ENCODE results near the gene MYLK4.

MYLK4 gene

GRCh38 chr6:2688401-2689064 is 62.2 kb downstream of the MYLK4 start:
- FAIRE-seq, result no peak

- no peak for FAIRE-seq
Observed at GRCh38 chr6:2687456-2687855, 63.3 kb downstream of the MYLK4 start.

DNA sequence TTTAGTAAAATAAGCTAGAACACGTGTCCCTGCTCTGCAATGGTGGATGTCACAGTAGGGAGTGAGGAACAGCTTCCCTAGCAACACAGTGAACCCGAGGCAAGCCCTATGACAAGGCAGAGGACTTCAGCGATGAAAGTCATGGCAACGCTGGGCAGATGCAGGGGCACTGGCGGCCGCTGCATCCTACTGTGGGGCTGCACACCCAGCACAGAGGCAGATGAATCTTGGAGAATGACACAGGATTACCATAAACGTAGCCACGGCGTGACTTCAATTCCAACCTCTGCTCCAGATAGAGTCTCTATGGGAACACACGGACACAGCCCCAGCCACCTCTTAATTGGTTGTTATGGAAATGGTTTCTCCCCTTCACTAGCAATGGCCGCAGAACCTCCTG is 64.2 kb downstream of the MYLK4 start:
- no peak for FAIRE-seq

GRCh38 chr6:2684766-2685754 is 65.7 kb downstream of the MYLK4 start:
- no peak for FAIRE-seq

- FAIRE-seq, result no peak
Observed at GRCh38 chr6:2684103-2684749, 66.5 kb downstream of the MYLK4 start.

- no peak for FAIRE-seq
Observed at GRCh38 chr6:2680264-2680922, 70.3 kb downstream of the MYLK4 start.

GRCh38 chr6:2677080-2677593 is 73.6 kb downstream of the MYLK4 start:
- no peak for FAIRE-seq

DNA sequence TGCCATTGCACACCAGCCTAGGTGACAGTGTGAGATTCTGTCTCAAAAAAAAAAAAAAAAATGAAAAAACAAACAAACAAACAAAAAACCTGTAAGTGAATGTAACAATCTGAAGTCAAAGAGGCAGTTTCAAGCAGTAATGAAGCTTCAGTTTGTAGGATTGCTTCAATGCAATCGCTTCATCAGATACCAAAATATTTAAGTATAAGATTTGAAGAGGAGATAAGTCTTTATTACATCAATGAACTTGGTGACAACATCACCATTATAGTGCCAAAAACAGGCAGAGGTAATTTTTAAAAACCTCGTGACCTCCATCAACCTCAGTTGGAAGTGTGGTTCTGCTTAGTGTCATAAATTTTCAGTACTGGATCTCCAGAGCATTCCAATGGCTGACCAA is 74.7 kb downstream of the MYLK4 start:
- FAIRE-seq, result no peak

GRCh38 chr6:2674857-2675256 is 75.9 kb downstream of the MYLK4 start:
- FAIRE-seq, result no peak

GRCh38 chr6:2669067-2669700 is 81.5 kb downstream of the MYLK4 start:
- FAIRE-seq, result no peak

DNA sequence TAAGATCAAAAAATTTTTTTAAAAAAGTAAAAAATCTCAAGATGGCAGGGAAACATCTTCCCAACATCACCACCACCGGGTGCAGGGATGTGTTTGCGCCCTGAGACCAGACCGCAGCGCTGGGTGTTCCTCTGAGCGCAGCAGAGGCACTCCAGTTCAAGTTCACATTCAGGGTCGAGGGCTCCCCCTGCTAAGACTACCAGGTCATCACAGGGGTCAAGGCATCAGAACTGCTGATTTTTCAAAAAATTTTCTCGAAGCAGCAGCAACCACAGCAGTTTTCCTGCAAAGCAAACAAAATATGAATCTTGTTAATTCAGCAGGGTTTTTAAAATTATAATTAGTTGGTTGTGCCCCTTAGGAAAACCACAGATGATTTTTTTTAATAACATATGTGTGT is 83.1 kb downstream of the MYLK4 start:
- no peak for FAIRE-seq

DNA sequence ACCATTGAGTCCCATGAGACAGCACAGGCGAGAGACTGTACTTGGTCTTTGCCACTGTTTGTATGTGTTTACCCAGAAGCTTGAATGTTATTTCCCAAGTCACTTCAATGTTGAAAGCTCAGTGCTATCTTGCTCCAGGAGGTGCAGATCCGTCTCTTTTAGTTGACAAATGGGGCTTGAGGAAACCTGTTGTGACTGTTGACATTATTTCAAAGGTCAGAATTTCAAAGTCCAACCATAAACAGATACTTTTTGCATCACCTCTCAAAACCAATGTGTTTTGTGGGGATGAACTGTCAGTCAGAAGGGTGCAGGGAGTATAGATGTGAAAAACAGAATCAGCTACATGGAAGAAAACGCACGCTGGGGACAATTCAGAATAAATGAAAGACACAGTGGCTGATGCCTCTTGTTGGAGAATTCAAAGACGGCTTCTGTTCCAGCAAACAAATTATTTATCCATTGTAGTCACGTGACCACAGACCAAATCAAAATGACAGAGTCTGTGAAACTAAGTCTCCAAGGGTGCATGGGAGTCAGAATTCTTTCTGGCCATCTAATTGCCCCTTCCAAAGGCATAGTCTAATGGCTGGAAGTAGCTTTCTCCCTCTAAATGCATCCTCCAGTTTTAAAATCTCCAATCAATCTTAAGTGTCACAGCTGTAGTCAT is 83.7 kb downstream of the MYLK4 start:
- no peak for FAIRE-seq

- no peak for FAIRE-seq
Observed at GRCh38 chr6:2665146-2666070, 85.3 kb downstream of the MYLK4 start.

DNA sequence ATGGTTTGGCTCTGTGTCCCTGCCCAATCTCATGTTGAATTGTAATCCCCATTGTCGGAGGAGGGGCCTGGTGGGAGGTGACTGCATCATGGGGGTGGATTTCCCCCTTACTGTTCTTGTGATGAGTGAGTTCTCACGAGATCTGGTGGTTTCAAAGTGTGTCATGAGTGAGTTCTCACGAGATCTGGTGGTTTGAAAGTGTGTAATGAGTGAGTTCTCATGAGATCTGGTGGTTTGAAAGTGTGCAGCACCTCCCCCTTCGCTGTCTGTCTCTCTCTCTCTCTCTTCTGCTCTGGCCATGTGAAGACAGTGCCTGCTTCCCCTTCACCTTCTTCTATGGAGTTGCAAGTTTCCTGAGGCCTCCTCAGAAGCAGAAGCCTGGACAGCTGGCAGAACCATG is 87.6 kb downstream of the MYLK4 start:
- FAIRE-seq, result no peak

GRCh38 chr6:2661651-2662050 is 89.1 kb downstream of the MYLK4 start:
- no peak for FAIRE-seq

- no peak for FAIRE-seq
Observed at GRCh38 chr6:2659882-2660281, 90.8 kb downstream of the MYLK4 start.

GRCh38 chr6:2659381-2659780 is 91.3 kb downstream of the MYLK4 start:
- no peak for FAIRE-seq

DNA sequence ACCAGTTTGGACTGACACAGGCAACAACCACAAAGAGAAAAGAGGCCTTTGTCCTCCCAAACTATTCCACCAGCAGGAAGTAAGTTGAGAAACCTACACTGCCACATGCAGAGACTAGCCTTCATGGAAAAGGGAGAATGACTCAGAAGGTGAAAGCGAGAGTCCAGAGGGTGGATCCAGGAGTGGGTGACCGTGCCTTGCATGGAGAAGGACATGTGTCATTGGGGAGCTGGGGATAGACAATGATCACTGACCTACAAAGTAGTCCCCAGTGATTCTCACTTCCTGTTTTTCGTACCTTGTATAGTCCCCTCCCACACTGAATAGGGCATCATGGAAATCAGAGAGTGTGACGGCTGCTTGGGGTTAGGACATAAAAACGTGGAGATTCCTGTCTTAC is 91.9 kb downstream of the MYLK4 start:
- FAIRE-seq, result no peak

GRCh38 chr6:2656460-2657079 is 94.2 kb downstream of the MYLK4 start:
- no peak for FAIRE-seq

DNA sequence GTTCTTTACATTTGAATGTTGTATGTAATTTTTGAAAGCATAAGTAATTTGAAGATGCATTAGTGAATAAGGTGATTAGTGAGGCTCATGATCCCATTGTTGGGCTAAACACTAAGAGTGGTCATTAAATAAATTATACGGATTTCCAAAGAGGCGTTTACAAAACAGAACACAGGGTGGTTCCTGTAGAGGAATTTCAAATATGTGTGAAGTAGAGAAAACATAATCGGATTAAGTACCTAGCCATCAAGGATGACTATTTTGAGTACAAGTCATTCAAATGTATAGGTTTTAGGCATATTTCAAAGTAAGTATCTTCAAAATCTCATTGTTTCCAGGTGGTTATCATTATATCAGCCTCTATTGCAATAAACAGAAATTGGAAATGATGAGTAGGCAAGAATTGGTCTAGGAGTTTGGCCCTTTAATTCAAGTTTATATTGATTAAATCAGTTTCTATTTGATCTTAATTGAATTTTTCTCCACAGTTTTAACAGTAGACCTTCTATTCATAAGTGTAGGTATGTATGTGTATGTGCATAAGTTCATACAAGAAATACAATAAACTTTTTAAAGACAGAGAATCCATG is 94.8 kb downstream of the MYLK4 start:
- no peak for FAIRE-seq

Measured in A204.1 (cell line).